Panc1 (cell line): ENCODE data around the gene NOL4L. TPM values are rescaled to one million over a fixed set of nuclear protein-coding genes. Genes with fewer than 3 reads are reported as not detected.

ENCODE experiments used
- ATAC-seq: fragments of 200-7000 bp; cut with Tn5 transposase; 2 replicates; pipeline ENCODE4 v1.9.1; 2020; ENCODE audit warnings: mild to moderate bottlenecking, moderate library complexity
- BruUV-seq: library from RNA; stranded (reverse); fragments of 400-500 nt; replicated peaks from 2 replicates; lab custom pipeline; 2021; lab: Mats Ljungman, UMichigan
- CTCF ChIA-PET: fragments of 300-600 bp; sonication (Branson Sonifier 250); formaldehyde crosslinking; loops from one replicate; lab custom pipeline; 2022; ENCODE audit warnings: antibody characterized with exemption; lab: Charles Lee
- POLR2A ChIA-PET: fragments of 300-600 bp; sonication (Branson Sonifier 250); formaldehyde crosslinking; loops from one replicate; lab custom pipeline; 2022; ENCODE audit warnings: antibody characterized with exemption; lab: Charles Lee
- DNase-seq: peaks from one replicate; pipeline ENCODE4 v3.0.0-alpha.2; 2010; ENCODE audit warnings: low read depth, low spot score
- H3K27ac ChIP-seq: 2 replicates; pipeline ENCODE4 v1.5.1; 2011; ENCODE audit warnings: mild to moderate bottlenecking, low read length, inconsistent platforms
- H3K27me3 ChIP-seq: fragments of 200-500 bp; sonication (Bioruptor generic); 2 replicates; pipeline ENCODE4 v1.6.0; 2014; ENCODE audit warnings: low read length, inconsistent platforms; ENCODE audit not compliant: control insufficient read depth, insufficient read depth
- H3K36me3 ChIP-seq: fragments of 200-500 bp; sonication (Bioruptor generic); 2 replicates; pipeline ENCODE4 v1.5.1; 2014; ENCODE audit warnings: inconsistent platforms, mild to moderate bottlenecking, low read length, moderate library complexity; ENCODE audit not compliant: control insufficient read depth, insufficient read depth
- H3K4me1 ChIP-seq: 2 replicates; pipeline ENCODE4 v1.5.1; 2011; ENCODE audit warnings: inconsistent platforms, mild to moderate bottlenecking, low read length, moderate library complexity; ENCODE audit not compliant: control insufficient read depth, insufficient read depth
- H3K4me3 ChIP-seq, 2 experiments: 2 replicates each; pipeline ENCODE4 v1.5.1; 2011 to 2012; ENCODE audit warnings: low read depth in 2 of 2, low read length in 2 of 2, mild to moderate bottlenecking in 2 of 2, inconsistent platforms in 1 of 2, moderate library complexity in 1 of 2
- H3K9me3 ChIP-seq: fragments of 200-500 bp; sonication (Bioruptor generic); 2 replicates; pipeline ENCODE4 v1.5.1; 2014; ENCODE audit warnings: low read depth, mild to moderate bottlenecking, inconsistent platforms, low read length, moderate library complexity; ENCODE audit not compliant: control insufficient read depth, insufficient read depth
- POLR2AphosphoS5 ChIP-seq: IDR thresholded peaks from 2 replicates; pipeline ENCODE4 v1.6.1; 2012; ENCODE audit warnings: mild to moderate bottlenecking, low read depth, low read length, moderate library complexity
- REST ChIP-seq, 2 experiments: IDR thresholded peaks; 2 replicates each; pipeline ENCODE4 v1.6.1; 2011 to 2012; ENCODE audit warnings: low read depth in 2 of 2, control low read depth in 1 of 2, low read length in 1 of 2, mild to moderate bottlenecking in 1 of 2, moderate library complexity in 1 of 2; ENCODE audit not compliant: insufficient read depth in 1 of 2
- SIN3A ChIP-seq: IDR thresholded peaks from 2 replicates; pipeline ENCODE4 v1.6.1; 2012; ENCODE audit warnings: low read depth, mild to moderate bottlenecking, low read length, moderate library complexity, borderline replicate concordance; ENCODE audit not compliant: insufficient read depth
- TCF7L2 ChIP-seq: IDR thresholded peaks from 2 replicates; pipeline ENCODE4 v1.6.1; 2011; ENCODE audit warnings: mild to moderate bottlenecking, low read depth, low read length, inconsistent platforms
- in situ Hi-C: cut with HindIII; loops from 2 replicates; pipeline ENCODE4 v1.10.0; 2016; ENCODE audit warnings: low sequenced_read_pairs, low pct_unique_long_range_greater_than_20kb
- intact Hi-C: fragments of 100-400 bp; cut with micrococcal nuclease; formaldehyde crosslinking; loops from one replicate; pipeline ENCODE4 v1.10.0; 2022; ENCODE audit not compliant: unreplicated experiment
- total RNA-seq: library from RNA; stranded (reverse); gene quantifications from one replicate; pipeline ENCODE4 v1.2.1, GENCODE V29; 2021; ENCODE audit not compliant: unreplicated experiment
- TF ChIP-seq, protein P1 (sequence below): fragments of 450-650 bp; IDR thresholded peaks from 2 replicates; pipeline ENCODE4 v1.5.1; 2017; ENCODE audit warnings: mild to moderate bottlenecking

Gene NOL4L
- total RNA-seq, 1 experiment from 2014 or later = 21.6 TPM

- POLR2A ChIA-PET = no interaction called here
- DNase-seq = no peak
Measured at GRCh38 chr20:32465092-32465900, 119.8 kb downstream of the NOL4L start.

DNA sequence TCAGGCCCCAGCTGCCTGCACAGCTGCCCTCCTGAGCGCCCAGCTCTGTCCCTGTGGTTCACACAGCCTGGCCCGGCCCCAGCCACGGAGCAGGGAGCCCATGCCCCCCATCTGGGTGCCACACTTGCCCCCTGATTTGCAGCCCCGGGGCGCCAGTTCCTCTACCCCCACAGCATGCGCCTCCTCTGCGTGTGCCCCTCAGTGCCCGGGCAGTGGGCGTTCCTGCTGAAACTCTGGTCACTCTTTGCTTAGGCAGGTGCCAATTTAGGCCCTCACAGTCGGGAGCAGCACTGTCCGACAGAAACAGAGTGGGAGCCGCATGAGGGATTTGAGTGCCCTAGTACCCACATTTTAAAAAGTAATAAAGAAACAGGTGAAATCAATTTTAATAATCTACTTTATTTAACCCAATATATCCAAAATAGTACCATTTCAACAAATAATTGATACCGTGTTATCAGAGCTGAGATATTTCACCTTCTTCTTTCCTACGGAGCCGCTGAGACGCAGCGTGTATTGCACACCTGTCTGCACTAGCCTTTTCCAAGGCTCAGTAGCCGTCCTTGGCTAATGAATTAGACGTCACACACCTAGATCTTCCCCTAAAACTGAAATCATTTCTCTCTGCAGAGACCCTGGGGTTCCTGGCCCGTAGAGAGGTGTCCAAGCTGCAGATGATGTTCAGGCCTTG lies 120.6 kb downstream of the NOL4L start:
- BruUV-seq = no TSS peak
- Histone ChIP-seq H3K9me3 (no peaks in the 10 kb centered on the region), H3K36me3 (no peaks in the 10 kb centered on the region), H3K27ac (no peak overlapping the region), H3K4me3 (no peak overlapping the region), H3K4me1 (peaks cover 7% of the 10 kb centered on the region; the same call in 1 of the 2 replicates), H3K27me3 (no peaks in the 10 kb centered on the region)
- DNase-seq = no peak
- intact Hi-C loops (no loop called here), in situ Hi-C loops (no loop called here)
- POLR2A ChIA-PET = no interaction called here
- TF ChIP-seq REST (IDR thresholded peaks at IDR 0.05; ENCODE audit: insufficient read depth in 1 of 2, low read depth in 2 of 2, low read length in 1 of 2) (no peak), SIN3A (no peak), POLR2AphosphoS5 (no peak), TCF7L2 (no peak)
- TF ChIP-seq, protein P1, sequence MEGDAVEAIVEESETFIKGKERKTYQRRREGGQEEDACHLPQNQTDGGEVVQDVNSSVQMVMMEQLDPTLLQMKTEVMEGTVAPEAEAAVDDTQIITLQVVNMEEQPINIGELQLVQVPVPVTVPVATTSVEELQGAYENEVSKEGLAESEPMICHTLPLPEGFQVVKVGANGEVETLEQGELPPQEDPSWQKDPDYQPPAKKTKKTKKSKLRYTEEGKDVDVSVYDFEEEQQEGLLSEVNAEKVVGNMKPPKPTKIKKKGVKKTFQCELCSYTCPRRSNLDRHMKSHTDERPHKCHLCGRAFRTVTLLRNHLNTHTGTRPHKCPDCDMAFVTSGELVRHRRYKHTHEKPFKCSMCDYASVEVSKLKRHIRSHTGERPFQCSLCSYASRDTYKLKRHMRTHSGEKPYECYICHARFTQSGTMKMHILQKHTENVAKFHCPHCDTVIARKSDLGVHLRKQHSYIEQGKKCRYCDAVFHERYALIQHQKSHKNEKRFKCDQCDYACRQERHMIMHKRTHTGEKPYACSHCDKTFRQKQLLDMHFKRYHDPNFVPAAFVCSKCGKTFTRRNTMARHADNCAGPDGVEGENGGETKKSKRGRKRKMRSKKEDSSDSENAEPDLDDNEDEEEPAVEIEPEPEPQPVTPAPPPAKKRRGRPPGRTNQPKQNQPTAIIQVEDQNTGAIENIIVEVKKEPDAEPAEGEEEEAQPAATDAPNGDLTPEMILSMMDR = no peak
- CTCF ChIA-PET = no interaction called here
- no peak for ATAC-seq

More at GRCh38 chr20:32465092-32465900, 119.8 kb downstream of the NOL4L start:
- Histone ChIP-seq H3K36me3 (no peaks in the 10 kb centered on the region), H3K9me3 (no peaks in the 10 kb centered on the region), H3K4me1 (peaks cover 10% of the 10 kb centered on the region), H3K4me3 (no peak overlapping the region), H3K27me3 (no peaks in the 10 kb centered on the region), H3K27ac (no peak overlapping the region)
- no peak for ATAC-seq
- TF ChIP-seq POLR2AphosphoS5 = no peak
- TF ChIP-seq SIN3A = no peak
- no peak for TF ChIP-seq TCF7L2
- TF ChIP-seq REST (IDR thresholded peaks at IDR 0.05; ENCODE audit: insufficient read depth in 1 of 2, low read depth in 2 of 2, low read length in 1 of 2) = no peak
- TF ChIP-seq, protein P1 = no peak
- in situ Hi-C loops = no loop called here
- intact Hi-C loops = no loop called here
- BruUV-seq = no TSS peak
- CTCF ChIA-PET = interaction anchor here (0.6 kb wide), 1 partner anchor 29 kb away, joined by 9 read pairs; no protein-coding TSS in a partner anchor
